Thoracic aorta (tissue), 2 donors: ENCODE measurements around the gene SAMD1. TPM values are rescaled to one million over a fixed set of nuclear protein-coding genes. Genes with fewer than 3 reads are reported as not detected.

ENCODE experiments used
- ATAC-seq: fragments of 150-250 bp; one replicate; pipeline ENCODE4 v1.8.0; 2017; ENCODE audit warnings: low read depth; ENCODE audit not compliant: insufficient number of reproducible peaks, low FRiP score
- DNase-seq: peaks from one replicate; pipeline ENCODE4 v3.0.0-alpha.2; 2020; ENCODE audit warnings: low spot score
- H3K27ac ChIP-seq, 2 donors: fragments of 200-600 bp; sonication (generic); 1 replicate in 1 of 2; 2 replicates in 1 of 2; pipeline ENCODE4 v1.5.1; 2016; ENCODE audit warnings: mild to moderate bottlenecking in 2 of 2, moderate library complexity in 2 of 2
- H3K27me3 ChIP-seq: fragments of 200-600 bp; sonication (generic); replicated peaks from 2 replicates; pipeline ENCODE4 v1.6.0; 2016; ENCODE audit warnings: mild to moderate bottlenecking; ENCODE audit not compliant: insufficient read depth
- H3K36me3 ChIP-seq: fragments of 200-600 bp; sonication (generic); one replicate; pipeline ENCODE4 v1.5.1; 2016
- H3K4me1 ChIP-seq, 2 donors: fragments of 200-600 bp; sonication (generic); 1 replicate in 1 of 2; 2 replicates in 1 of 2; pipeline versions ENCODE4 v1.5.1 to v1.6.0; 2016; ENCODE audit warnings: low read depth in 2 of 2, mild to moderate bottlenecking in 1 of 2; ENCODE audit not compliant: control insufficient read depth in 1 of 2
- H3K4me3 ChIP-seq: fragments of 200-600 bp; sonication (generic); 2 replicates; pipeline ENCODE4 v1.5.1; 2016; ENCODE audit warnings: mild to moderate bottlenecking
- H3K9me3 ChIP-seq: fragments of 200-600 bp; sonication (generic); 2 replicates; pipeline ENCODE4 v1.5.1; 2016
- total RNA-seq, 2 donors: library from RNA; depleted of rRNA; stranded (reverse); fragments of >200 nt; gene quantifications; one replicate each; pipeline versions ENCODE4 v1.1.0 to v1.2.3, GENCODE V29; 2016
- TF ChIP-seq, protein P1 (sequence below): fragments of 200-600 bp; sonication (generic); IDR thresholded peaks from one replicate; pipeline ENCODE4 v1.5.1; 2019; ENCODE audit warnings: antibody characterized with exemption

Gene SAMD1
- total RNA-seq, 2 donors from 2014 or later: 8.9 to 27.5 TPM

- TF ChIP-seq, protein P1, sequence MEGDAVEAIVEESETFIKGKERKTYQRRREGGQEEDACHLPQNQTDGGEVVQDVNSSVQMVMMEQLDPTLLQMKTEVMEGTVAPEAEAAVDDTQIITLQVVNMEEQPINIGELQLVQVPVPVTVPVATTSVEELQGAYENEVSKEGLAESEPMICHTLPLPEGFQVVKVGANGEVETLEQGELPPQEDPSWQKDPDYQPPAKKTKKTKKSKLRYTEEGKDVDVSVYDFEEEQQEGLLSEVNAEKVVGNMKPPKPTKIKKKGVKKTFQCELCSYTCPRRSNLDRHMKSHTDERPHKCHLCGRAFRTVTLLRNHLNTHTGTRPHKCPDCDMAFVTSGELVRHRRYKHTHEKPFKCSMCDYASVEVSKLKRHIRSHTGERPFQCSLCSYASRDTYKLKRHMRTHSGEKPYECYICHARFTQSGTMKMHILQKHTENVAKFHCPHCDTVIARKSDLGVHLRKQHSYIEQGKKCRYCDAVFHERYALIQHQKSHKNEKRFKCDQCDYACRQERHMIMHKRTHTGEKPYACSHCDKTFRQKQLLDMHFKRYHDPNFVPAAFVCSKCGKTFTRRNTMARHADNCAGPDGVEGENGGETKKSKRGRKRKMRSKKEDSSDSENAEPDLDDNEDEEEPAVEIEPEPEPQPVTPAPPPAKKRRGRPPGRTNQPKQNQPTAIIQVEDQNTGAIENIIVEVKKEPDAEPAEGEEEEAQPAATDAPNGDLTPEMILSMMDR: no peak
- no peak for ATAC-seq
- H3K9me3 ChIP-seq: no peaks in the 10 kb centered on the region
- no peaks in the 10 kb centered on the region for H3K27me3 ChIP-seq
- peak overlapping the region; percentile 90 to 94 for H3K27ac ChIP-seq
- peaks cover 52 to 80% of the 10 kb centered on the region in 2 donors for H3K4me1 ChIP-seq
- no peaks in the 10 kb centered on the region for H3K36me3 ChIP-seq
- peak overlapping the region; percentile 58 for H3K4me3 ChIP-seq
- DNase-seq: no peak
These were observed 23.3 kb upstream of the SAMD1 start for GRCh38 chr19:14113762-14114414.

GRCh38 chr19:14112809-14113385, 22.3 kb upstream of the SAMD1 start:
- Histone ChIP-seq H3K36me3 (no peaks in the 10 kb centered on the region), H3K4me1 (peaks cover 55 to 84% of the 10 kb centered on the region in 2 donors), H3K27ac (peak overlapping the region; percentile 90 to 94), H3K4me3 (peak overlapping the region; percentile 58), H3K27me3 (no peaks in the 10 kb centered on the region), H3K9me3 (no peaks in the 10 kb centered on the region)
- ATAC-seq (no peak), DNase-seq (no peak)
- TF ChIP-seq, protein P1: no peak

DNA sequence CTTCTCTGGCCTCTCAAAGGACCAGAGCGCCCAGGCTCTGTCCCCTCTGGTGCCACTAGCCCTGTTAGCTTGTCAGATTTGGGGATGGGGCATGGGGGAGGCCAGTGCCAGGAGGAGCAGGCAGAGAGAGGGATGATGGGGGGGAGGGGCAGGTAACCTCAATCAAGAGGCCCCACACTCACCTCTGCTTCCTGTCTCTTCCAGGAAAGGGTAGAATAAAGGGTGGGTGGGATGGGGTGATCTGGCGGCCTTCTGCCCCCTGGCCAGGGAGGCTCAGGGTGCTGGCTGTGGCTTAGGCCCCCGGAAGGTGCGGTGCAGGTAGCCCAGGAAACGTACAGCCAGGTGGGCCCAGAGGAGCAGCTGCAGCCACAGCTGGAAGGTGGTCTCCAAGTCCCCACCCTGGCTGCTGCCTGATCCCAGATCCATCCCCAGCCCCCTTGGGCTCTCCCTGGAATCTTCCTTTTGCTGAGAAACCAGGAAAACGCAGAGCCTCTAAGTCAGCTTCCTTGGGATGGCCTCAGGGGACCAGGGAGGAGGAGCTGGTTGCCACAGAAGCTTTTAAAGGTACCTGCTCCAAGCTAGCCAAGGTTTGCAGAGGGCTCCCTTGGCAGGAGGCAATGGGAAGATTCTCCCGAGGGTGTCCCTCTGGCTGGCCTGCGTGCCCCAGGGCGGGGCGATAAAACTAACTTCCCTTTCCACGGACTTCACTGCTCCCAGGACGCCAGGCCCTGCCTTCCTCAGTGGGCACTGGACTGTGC, 21.7 kb upstream of the SAMD1 start:
- Histone ChIP-seq H3K4me1 (peaks cover 59 to 90% of the 10 kb centered on the region in 2 donors), H3K9me3 (no peaks in the 10 kb centered on the region), H3K36me3 (no peaks in the 10 kb centered on the region)

DNA sequence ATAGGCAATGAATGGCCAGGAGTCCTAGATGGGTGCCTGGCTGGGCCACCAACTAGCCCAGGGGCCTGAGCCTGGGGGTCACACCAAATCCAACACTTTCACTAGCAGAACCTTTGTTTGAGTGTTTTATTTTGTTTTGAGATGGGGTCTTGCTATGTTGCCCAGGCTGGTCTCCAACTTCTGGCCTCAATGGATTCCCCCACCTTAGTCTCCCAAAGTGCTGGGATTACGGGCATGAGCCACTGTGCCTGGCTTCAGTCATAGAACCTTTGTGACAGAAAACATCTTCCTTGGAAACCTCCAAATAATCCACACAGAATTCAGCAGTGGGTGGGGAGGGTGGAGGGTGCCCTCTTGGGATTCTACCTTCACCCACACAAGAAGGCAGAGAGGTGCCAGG, 20.9 kb upstream of the SAMD1 start:
- Histone ChIP-seq H3K9me3 (no peaks in the 10 kb centered on the region), H3K4me1 (peaks cover 58 to 96% of the 10 kb centered on the region in 2 donors), H3K36me3 (no peaks in the 10 kb centered on the region), H3K4me3 (no peak overlapping the region), H3K27me3 (no peaks in the 10 kb centered on the region), H3K27ac (peak overlapping the region; percentile 20 to 94)
- TF ChIP-seq, protein P1: no peak
- ATAC-seq: no peak
- no peak for DNase-seq

More for the DNA sequence above, 21.7 kb upstream of the SAMD1 start:
- ATAC-seq: no peak
- H3K4me3 ChIP-seq: peak overlapping the region; percentile 58
- TF ChIP-seq, protein P1: no peak
- H3K27me3 ChIP-seq: no peaks in the 10 kb centered on the region
- no peak for DNase-seq
- H3K27ac ChIP-seq: peak overlapping the region; percentile 90 to 94

DNA sequence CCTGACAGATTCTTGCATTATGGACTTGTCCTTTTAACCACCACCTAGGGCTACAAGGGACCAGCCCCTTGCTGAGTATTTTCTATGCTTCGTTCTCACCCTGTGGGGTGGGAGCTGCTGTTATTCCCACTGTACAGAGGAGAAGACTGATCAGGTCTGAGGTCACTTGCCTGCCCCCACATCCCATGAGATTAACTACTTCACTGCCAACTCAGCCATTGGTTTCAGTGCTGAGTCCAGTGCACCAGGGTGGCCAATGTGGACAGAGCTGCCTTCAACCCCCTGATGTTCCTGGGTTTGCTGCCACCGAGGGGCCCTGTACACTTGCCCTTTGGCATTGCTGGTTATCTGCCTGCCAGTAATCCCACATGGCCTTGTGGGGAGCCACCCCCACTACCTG, 20.1 kb upstream of the SAMD1 start:
- Histone ChIP-seq H3K27me3 (no peaks in the 10 kb centered on the region), H3K36me3 (peaks cover 7% of the 10 kb centered on the region), H3K4me3 (no peak overlapping the region), H3K4me1 (peaks cover 50 to 88% of the 10 kb centered on the region in 2 donors), H3K9me3 (no peaks in the 10 kb centered on the region), H3K27ac (peak overlapping the region; percentile 20 to 30)
- DNase-seq (no peak), ATAC-seq (no peak)
- TF ChIP-seq, protein P1: no peak
